PFSK-1 (cell line): Measurements from ENCODE around the gene EVX2.

Experiments
- FOXP2 ChIP-seq: optimal IDR thresholded peaks from 2 replicates; pipeline ENCODE3; 2011; ENCODE audit warnings: borderline replicate concordance, control low read depth, inconsistent platforms; ENCODE audit not compliant: insufficient read depth; ENCODE audit errors: extremely low read length, extremely low read depth
- POLR2AphosphoS5 ChIP-seq: IDR thresholded peaks from 2 replicates; pipeline ENCODE4 v1.6.1; 2012; ENCODE audit warnings: low read depth, mild to moderate bottlenecking, control low read depth, low read length, moderate library complexity
- SIN3A ChIP-seq: IDR thresholded peaks from 2 replicates; pipeline ENCODE4 v1.6.1; 2012; ENCODE audit warnings: mild to moderate bottlenecking, low read length, moderate library complexity, borderline replicate concordance; ENCODE audit not compliant: insufficient read depth
- TAF1 ChIP-seq: IDR thresholded peaks from 2 replicates; pipeline ENCODE4 v1.6.1; 2012; ENCODE audit warnings: low read length, control low read depth, borderline replicate concordance; ENCODE audit not compliant: insufficient read depth
- TF ChIP-seq, protein P1 (sequence below), 2 experiments: IDR thresholded peaks; 2 replicates each; pipeline versions ENCODE4 v1.6.1 to v1.8.0; 2011 to 2012; ENCODE audit warnings: low read depth in 2 of 2, low read length in 2 of 2, control low read depth in 1 of 2, inconsistent platforms in 1 of 2, mild to moderate bottlenecking in 1 of 2, moderate library complexity in 1 of 2; ENCODE audit not compliant: insufficient read depth in 1 of 2

The EVX2 gene

GRCh38 chr2:176124110-176124946 lies 40.6 kb upstream of the EVX2 start:
- no peak for TF ChIP-seq POLR2AphosphoS5
- TF ChIP-seq TAF1: no peak

DNA sequence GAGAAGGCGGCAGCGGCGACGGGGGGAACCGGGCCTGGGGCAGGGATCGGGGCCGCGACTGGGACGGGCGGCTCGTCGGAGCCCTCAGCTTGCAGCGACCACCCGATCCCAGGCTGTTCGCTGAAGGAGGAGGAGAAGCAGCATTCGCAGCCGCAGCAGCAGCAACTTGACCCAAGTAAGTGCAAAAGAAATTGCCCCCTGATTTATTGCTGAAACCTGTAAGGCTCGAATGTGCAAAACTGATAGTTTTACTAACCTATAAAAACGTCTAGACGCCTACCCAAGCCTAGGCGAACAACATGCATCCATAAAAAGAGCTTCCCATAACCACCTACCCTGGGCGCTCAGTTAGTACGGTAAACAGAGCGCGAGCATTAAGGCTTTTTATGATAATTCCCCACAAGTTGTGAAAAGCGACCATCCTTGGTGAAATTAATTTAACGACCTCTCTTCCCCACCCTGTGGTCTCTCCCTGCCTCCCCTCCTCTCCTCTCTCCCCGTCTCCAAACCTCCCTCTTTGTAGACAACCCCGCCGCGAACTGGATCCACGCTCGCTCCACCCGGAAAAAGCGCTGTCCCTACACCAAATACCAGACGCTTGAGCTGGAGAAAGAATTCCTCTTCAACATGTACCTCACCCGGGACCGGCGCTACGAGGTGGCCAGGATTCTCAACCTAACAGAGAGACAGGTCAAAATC lies 39.8 kb upstream of the EVX2 start:
- TF ChIP-seq SIN3A: no peak
- TF ChIP-seq FOXP2: no peak
- no peak for TF ChIP-seq TAF1
- TF ChIP-seq, protein P1, sequence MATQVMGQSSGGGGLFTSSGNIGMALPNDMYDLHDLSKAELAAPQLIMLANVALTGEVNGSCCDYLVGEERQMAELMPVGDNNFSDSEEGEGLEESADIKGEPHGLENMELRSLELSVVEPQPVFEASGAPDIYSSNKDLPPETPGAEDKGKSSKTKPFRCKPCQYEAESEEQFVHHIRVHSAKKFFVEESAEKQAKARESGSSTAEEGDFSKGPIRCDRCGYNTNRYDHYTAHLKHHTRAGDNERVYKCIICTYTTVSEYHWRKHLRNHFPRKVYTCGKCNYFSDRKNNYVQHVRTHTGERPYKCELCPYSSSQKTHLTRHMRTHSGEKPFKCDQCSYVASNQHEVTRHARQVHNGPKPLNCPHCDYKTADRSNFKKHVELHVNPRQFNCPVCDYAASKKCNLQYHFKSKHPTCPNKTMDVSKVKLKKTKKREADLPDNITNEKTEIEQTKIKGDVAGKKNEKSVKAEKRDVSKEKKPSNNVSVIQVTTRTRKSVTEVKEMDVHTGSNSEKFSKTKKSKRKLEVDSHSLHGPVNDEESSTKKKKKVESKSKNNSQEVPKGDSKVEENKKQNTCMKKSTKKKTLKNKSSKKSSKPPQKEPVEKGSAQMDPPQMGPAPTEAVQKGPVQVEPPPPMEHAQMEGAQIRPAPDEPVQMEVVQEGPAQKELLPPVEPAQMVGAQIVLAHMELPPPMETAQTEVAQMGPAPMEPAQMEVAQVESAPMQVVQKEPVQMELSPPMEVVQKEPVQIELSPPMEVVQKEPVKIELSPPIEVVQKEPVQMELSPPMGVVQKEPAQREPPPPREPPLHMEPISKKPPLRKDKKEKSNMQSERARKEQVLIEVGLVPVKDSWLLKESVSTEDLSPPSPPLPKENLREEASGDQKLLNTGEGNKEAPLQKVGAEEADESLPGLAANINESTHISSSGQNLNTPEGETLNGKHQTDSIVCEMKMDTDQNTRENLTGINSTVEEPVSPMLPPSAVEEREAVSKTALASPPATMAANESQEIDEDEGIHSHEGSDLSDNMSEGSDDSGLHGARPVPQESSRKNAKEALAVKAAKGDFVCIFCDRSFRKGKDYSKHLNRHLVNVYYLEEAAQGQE (IDR thresholded peaks at IDR 0.05; ENCODE audit: insufficient read depth in 1 of 2, low read depth in 2 of 2, low read length in 2 of 2): no peak
- TF ChIP-seq POLR2AphosphoS5: no peak

- TF ChIP-seq, protein P1 (IDR thresholded peaks at IDR 0.05; ENCODE audit: insufficient read depth in 1 of 2, low read depth in 2 of 2, low read length in 2 of 2): no peak
- TF ChIP-seq FOXP2 (no peak), SIN3A (no peak), POLR2AphosphoS5 (no peak), TAF1 (no peak)
Measured at GRCh38 chr2:176122683-176123410, 39.1 kb upstream of the EVX2 start, which contains the start of gene HOXD9. Gene HOXD9 (plus strand): TSS chr2:176122719. CDS start chr2:176122769, 50 bp downstream.

DNA sequence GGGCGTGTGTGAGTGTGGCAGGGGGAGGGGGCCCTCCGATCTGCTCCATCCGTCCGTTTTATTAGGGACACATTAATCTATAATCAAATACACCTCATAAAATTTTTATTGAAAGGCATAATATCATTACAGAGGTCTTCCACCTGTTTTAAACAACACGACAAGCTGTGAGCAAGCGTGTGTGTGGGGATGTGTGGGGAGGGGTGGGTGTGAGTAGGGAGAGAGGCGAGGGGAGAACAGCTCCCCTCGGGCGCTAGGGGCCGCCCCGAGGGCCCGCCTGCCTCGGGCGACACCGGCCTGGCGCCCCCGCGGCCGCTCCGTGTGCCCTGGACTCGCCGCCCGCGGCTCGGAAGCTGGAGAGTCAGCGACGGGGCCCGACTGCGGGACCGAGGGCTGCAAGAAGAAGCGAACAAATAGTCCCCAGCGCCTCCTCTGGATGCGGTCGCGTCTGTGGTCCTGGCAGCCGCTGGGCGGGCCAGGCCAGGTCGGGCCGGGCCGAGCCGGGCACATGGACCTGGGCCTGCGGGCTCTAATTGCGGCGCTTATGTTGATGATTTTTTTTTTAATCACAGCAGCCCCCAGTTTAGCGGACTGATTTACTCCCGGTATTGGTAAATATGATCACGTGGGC lies 38.4 kb upstream of the EVX2 start:
- no peak for TF ChIP-seq TAF1

DNA sequence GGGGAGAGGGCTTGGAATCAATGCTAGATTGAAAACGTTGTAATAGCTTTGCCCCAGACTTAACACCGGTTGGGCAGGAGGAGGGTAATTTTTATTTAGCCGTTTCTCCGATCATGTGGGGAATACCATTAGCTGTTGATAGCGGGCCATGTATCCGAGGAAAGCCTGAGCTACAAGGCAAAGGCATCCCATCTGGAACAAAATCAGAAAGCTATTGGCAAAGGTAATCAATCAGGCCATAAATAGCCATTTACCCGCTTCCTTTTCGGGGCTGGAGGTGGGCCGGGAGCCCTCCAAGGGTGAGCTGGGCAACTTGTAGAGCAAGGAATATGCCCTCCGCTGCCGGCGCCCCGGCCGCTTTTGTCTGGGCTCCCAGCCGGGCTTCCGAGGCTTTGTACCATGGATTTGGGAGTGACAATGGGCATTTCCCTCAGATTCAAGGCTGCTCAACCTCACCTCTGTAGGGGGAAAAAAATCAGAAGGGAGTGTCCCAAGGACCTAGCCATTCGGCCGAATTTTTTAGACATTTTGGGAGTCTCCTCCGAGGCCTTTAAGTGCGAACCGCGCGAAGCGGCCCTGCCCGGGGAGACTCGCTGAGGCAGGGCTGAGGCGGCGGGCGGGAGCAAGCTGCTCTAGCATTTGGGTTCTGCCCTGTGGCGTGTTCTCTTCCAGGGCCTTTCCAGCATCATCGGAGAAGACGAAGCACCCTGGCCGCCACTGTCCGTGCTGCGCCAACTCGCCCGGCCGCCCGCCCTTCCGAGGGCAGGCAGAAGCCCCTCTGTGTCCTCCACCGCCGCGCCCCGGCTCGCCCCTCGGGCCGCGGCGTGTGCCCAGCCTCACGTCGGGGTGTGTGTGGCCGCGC lies 37.7 kb upstream of the EVX2 start:
- TF ChIP-seq, protein P1 (IDR thresholded peaks at IDR 0.05; ENCODE audit: insufficient read depth in 1 of 2, low read depth in 2 of 2, low read length in 2 of 2): no peak
- TF ChIP-seq TAF1: no peak
- TF ChIP-seq FOXP2: no peak
- no peak for TF ChIP-seq POLR2AphosphoS5
- no peak for TF ChIP-seq SIN3A
